Dermis blood vessel endothelial cell (primary cell): ENCODE data around the gene PGLYRP3. TPM values are rescaled to one million over a fixed set of nuclear protein-coding genes. Genes with fewer than 3 reads are reported as not detected.

Source experiments
- DNase-seq: peaks from one replicate; pipeline ENCODE4 v3.0.0; 2010
- total RNA-seq: library from RNA; depleted of rRNA; stranded (reverse); fragments of >200 nt; gene quantifications from 2 replicates; pipeline ENCODE4 v1.2.3, GENCODE V29; 2014

PGLYRP3 gene
- total RNA-seq, 1 donor from 2014 or later, result not detected

DNA sequence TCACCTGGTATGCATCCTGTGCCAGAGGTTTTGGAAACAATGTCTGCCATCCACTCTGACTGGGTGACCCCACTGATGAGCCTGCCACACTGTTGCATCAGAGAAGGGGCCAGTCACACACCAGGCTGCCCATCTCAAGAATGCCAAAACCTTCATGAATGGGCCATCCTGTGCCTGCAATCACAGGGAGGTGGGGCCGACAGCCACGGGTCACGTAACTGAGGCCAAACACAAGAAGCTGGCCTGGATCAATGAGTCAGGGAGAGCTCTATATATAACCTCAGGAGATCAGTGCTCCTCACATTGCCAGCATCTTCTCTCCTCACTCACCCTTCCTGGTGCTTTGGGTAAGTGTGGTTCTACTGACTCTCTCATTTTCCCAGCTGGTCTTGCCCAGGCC, 53.4 kb downstream of the PGLYRP3 start, which contains the start of gene LORICRIN:
LORICRIN (plus strand) TSS at position 301 of the 400 bp plus-strand sequence. CDS start 1,263 bp downstream, outside the sequence.
- no peak for DNase-seq

DNA sequence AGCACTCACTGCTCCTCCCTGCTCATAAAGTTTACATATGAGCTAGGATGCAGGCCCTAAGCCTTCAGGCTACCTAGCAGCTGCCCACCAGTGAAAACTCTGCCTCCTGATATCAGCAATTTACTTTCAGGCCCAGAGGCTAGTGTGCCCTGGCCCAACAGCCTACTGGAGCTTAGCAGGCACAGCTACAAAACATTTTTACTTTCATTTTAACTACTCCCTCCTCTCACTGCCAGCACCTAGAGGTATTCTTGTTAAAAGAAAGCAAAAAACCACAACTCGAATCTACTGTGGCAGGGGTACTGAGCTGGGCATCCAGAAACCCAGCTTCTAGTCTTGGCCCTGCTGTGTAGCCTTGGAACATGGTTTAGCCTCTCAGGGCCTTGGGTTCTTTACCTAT, 59.1 kb downstream of the PGLYRP3 start:
- DNase-seq, result no peak

DNA sequence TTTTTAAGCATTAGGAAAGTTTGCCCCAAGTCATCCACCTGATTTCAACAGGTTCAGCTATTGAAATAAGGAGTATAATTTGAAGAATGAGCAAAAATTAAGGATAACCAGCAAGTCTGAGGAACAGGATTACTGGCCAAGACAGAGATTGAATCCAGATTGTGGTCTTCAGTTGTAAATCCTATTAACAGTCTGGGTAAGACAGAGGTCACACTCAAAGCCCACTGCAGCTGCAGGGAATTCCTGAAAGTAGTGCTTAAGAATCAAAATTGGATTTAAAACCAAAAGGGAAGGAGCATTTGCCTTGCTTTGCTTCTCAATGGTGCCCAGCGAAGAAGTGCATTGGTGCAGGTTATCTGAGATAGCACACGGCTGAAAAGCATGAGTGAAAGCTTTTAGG, 59.7 kb downstream of the PGLYRP3 start:
- DNase-seq, result no peak

DNA sequence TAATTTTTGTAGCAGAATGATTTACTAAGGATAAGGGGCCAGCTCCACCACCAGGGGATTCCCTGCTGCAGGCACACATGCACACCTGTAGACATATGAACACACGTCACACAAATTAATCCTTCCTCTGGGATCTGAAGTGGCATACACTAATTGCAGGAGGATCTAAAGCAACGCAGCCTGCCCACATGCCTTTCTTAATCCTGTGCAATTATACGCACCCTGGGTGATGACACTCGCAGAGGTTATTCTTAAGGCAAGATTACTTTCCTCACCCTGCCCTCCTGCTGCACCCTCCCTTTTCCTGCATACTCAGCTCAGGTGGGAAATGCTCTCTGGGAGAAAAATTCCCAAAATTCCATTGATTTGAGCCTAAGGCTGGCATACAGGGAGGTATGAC, 60.8 kb downstream of the PGLYRP3 start:
- DNase-seq, result no peak

DNA sequence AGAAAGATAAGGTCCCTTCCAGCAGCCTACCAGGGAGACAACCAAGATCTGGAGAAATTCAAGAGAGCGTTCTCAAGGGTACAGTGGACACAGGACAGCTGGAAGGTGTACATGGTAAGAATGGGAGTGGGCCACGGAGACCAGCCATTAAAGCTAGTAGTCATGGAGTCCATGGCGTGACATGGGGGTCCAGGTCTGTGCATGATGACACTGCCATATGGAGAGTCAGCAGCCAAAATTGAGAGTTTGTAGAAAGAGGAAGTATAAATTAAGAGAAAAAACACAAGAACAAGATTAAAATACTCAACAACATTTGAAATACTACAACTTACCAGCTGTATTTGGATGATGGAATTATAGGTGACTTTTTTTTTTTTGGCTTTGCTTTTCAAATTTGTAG, 61.2 kb downstream of the PGLYRP3 start:
- no peak for DNase-seq

DNA sequence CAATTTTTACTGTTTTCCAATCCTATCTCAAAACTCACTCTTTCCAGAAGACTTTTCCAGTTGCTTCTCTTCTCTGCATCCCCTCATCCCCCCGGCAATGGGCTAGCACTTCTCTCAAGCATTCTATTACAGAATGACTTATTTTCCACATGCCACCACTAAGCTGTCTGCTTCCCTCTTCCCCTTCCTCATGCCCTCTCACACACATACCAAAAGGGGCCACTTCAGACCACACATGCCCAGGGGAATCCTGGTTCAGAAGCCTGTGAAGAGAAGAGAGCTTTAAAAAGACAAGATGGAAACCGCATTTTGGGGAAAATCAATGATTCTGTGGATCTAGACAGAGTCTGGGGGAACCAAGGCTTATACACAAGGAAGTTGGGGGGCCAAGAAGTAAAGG, 61.7 kb downstream of the PGLYRP3 start:
- DNase-seq, result no peak

DNA sequence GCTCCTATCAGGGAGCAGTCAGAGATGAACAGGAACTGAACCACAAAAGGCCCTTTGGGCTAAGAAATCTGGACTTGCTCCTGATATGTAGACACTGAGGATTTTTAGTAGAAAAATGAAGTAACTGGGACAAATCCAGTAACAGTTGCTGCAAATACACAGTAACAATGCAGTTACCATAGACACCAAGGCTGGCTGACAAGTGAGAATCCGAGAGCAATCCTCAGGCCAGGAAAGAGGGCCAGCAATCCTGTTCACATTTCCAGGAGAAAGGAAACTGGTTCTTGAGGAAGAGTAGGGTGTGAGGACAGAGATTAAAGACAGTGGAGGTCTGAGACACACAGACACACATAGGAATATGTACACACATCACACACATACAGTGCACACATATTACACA, 62.6 kb downstream of the PGLYRP3 start:
- DNase-seq, result no peak

DNA sequence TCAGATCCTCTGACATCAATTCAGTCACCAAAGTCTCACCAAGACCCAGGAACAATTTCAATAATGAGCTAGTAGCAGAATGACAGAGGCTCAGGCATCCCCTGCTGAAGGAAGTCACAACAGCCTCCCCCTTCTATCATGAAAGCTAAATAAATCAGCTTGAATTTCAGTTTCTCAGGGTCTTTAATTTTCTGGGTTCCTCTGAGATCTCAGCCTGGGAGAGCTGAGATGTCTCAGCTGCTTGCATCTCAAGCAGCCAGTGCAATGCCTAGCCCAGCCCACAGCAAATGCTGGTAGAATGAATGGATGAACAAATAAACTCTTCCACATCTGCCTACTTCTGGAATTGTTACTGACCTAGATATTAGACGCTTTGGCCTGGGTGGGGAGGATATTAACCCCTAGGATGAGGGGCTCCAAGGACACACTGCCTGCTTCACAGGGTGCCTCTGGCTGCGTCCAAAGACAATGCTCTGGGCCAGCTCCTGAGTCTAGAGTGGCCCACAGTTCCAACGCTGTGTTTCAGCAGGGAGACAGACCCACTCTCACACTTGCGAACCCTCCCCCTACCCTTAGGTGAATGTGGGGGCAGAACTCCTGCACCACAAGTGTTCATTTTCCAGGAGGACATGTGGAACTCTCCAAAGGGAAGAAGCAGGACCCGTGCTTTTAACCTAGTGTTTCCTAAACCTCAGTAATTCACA, 64.4 kb downstream of the PGLYRP3 start:
- DNase-seq, result no peak

Other genes starting within 250 kb of the PGLYRP3 start
- gene SPRR2B, start 241.3 kb downstream of the PGLYRP3 start, total RNA-seq, result not detected in 2 replicates
- gene SPRR2E, start 218.4 kb downstream of the PGLYRP3 start, total RNA-seq, result not detected in 2 replicates
- not detected in 2 replicates for gene SPRR2F, start 199.4 kb downstream of the PGLYRP3 start, total RNA-seq
- gene SPRR2G, start 162.1 kb downstream of the PGLYRP3 start, total RNA-seq, result not detected in 2 replicates
- gene LELP1, start 109.5 kb downstream of the PGLYRP3 start, total RNA-seq, result not detected in 2 replicates
- gene PRR9, start 95.4 kb downstream of the PGLYRP3 start, total RNA-seq, result not detected in 2 replicates
- gene LORICRIN, start 53.3 kb downstream of the PGLYRP3 start, total RNA-seq, result not detected in 2 replicates
- gene PGLYRP4, start 35.9 kb upstream of the PGLYRP3 start, total RNA-seq, result not detected in 2 replicates
- gene S100A9, start 44.9 kb upstream of the PGLYRP3 start, total RNA-seq, result 0.19 and 0.51 TPM in 2 replicates
- gene S100A12, start 62.7 kb upstream of the PGLYRP3 start, total RNA-seq, result not detected in 2 replicates
- not detected in 2 replicates for gene S100A8, start 78.1 kb upstream of the PGLYRP3 start, total RNA-seq
- gene S100A7A, start 103.6 kb upstream of the PGLYRP3 start, total RNA-seq, result not detected in 2 replicates
- not detected in 2 replicates for gene S100A7, start 147.7 kb upstream of the PGLYRP3 start, total RNA-seq
- 239 and 342 TPM in 2 replicates for gene S100A6, start 223.0 kb upstream of the PGLYRP3 start, total RNA-seq
- not detected in 2 replicates for gene S100A5, start 228.0 kb upstream of the PGLYRP3 start, total RNA-seq
- 7.1 and 22.6 TPM in 2 replicates for gene S100A4, start 232.9 kb upstream of the PGLYRP3 start, total RNA-seq
- gene S100A3, start 236.3 kb upstream of the PGLYRP3 start, total RNA-seq, result 1.3 and 1.4 TPM in 2 replicates